ENCODE measurements around the gene PODNL1. TPM values are rescaled to one million over a fixed set of nuclear protein-coding genes. Genes with fewer than 3 reads are reported as not detected.
"Not testable (repeated sequence)": the region's sequence is repeated elsewhere in the genome, so short reads cannot be mapped to it uniquely, and the experiment has no call there.

Gene PODNL1
- total RNA-seq, 1 donor from 2014 or later = 0.13 TPM

GRCh38 chr19:13926715-13927114, 11.5 kb downstream of the PODNL1 start:
- no peak for DNase-seq (ENCODE audit: low read depth, low spot score)

DNA sequence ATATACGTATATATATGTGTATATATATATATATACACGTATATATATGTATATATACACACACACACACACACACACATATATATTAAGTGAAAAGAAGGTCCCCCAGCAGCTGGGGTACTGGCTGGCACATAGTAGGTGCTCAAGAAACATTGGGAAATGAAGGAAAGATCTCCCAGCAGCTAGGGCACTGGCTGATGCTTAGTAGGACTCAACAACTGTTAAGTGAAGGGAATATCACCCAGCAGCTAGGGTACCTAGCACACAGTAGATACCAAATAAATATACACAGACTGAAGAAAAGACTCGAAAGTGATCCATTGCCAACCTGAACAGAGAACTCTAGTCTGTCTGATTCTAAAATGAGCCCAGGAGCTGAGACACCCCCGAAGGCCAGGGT, 12.2 kb downstream of the PODNL1 start:
- DNase-seq (ENCODE audit: low read depth, low spot score) = no peak

DNA sequence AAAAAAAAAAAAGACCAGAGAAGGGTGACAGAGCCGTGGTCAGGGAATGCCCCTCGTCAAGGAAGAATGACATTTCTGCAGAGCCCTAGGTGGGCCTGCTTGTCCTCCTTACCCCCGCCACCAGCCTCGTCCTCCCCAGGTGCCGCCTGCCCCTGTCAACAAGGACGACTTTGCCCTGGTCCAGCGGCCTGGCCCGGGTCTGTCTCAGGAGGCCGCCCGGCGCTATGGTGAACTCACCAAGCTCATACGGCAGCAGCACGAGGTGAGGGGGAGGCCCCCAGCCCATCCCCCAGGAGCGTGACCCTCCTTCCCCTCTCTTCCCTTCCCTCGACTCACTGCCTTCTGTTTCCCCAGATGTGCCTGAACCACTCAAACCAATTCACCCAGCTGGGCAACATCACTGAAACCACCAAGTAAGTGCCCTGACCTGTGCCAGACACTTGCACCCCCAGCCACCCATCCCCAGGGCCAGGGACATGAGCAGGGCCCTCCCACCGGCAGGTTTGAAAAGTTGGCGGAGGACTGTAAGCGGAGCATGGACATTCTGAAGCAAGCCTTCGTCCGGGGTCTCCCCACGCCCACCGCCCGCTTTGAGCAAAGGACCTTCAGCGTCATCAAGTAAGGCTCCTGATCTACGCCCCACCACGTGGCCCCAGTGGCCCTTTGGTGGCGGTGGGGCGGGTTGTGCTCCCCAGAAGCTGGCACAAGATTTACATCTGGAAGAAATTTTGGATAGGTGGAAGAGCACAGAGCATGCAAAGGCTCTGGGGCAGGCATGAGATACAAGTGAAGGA, 14.8 kb downstream of the PODNL1 start:
- no peak for DNase-seq (ENCODE audit: low read depth, low spot score)

- DNase-seq (ENCODE audit: low read depth, low spot score) = not testable (repeated sequence)
Measured at GRCh38 chr19:13922118-13922517, 16.1 kb downstream of the PODNL1 start.

DNA sequence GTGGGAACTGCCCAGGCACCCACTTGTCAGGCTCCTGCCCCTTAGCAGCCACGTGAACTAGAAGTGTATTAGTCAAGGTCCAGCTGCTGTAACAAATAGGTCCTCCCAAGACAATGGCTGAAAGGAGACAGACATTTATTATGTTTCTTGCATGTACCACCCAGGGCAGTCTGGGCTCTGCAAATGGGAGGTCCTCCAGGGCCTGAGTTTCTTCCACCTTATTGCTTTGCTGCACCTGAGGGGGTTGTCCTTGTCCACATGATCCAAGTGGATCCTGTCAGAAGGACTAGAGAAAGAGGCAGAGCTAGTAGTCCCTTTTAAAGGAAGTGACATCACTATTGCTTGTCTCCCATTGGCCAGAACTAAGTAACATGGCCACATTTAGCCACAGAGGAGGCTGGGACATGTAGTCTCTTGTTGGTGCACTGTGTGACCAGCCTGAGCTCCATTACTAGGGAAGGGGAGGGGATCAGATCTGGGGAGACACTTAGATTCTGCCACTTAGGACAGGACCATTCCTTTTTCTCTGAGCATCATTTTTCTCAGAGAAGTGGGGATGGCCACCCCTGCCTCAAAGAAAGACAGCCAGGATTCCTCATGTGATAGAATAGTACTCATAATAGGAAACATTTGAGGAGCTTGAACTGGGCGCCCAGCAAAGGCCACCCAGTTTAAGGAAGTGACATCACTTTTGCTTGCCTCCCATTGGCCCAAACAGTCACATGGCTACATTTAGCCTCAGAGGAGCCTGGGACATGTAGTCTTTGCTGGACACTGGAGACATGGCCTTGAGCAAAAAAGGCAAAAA, 17.1 kb downstream of the PODNL1 start:
- no peak for DNase-seq (ENCODE audit: low read depth, low spot score)

DNA sequence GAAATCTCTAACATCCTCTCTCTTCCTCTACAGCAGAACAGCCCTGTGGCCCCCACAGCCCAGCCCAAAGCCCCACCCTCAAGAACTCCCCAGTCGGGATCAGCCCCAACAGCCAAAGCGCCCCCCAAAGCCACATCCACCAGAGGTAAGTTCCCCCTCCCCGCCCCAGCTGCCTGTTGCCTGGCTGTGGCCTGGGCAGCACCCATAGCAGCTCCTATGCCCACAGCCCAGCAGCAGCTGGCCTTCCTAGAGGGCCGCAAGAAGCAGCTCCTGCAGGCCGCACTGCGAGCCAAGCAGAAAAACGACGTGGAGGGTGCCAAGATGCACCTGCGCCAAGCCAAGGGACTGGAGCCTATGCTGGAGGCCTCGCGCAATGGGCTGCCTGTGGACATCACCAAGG, 17.7 kb downstream of the PODNL1 start:
- no peak for DNase-seq (ENCODE audit: low read depth, low spot score)

DNA sequence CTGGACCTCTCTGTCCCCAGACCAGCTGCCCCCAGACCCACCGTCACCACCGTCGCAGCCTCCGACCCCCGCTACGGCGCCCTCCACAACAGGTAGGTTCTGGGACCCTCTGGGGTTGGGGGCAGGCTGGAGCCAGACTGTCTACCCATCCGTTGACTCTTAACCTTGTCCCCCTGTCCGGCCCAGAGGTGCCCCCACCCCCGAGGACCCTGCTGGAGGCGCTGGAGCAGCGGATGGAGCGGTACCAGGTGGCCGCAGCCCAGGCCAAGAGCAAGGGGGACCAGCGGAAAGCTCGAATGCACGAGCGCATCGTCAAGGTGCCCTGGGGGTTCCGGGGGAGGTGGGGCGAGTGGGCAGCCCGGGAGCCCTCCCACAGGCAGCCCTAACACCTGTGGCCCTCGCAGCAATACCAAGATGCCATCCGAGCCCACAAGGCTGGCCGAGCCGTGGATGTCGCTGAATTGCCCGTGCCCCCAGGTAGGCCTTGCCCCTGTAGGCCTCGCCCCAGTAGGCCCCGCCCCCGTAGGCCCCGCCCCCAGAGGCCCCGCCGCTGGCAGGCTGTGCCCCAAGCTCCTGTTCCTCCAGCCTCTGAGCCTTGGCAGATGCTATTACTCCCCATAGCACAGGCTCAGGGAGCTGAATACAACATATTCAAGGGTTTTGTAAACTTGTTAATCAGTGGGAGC, 19.3 kb downstream of the PODNL1 start:
- no peak for DNase-seq (ENCODE audit: low read depth, low spot score)

- no peak for DNase-seq (ENCODE audit: low read depth, low spot score)
Measured at GRCh38 chr19:13917888-13918406, 20.3 kb downstream of the PODNL1 start.

DNA sequence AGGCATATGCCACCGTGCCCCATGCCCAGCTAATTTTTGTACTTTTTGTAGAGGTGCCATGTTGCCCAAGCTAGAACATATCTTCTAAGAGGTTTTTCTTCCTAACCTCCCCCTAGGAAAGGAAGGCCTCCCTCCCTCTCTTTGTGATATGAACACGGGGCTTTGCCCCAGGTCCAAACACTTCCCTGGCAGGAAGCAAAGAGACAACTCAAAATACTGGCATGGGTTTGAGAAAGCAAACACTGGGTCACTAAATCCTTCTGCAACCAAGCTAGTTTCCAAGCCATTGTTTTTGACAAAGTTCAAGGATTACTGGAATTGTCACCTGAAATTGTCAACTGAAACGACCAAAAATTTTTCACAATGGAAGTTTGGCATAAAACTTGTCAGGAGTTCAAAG, 23.4 kb downstream of the PODNL1 start:
- DNase-seq (ENCODE audit: low read depth, low spot score) = no peak

DNA sequence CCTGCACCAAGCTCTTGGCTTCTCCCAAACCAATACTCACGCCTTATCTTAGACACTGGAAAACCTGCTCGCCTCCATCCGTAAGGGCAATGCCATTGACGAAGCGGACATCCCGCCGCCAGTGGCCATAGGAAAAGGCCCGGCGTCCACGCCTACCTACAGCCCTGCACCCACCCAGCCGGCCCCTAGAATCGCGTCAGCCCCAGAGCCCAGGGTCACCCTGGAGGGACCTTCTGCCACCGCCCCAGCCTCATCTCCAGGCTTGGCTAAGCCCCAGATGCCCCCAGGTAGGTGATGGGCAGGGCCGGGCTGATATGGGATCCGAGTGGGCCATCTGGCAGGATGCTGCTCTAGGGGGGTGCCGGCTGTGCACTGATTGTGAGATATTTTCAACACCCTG, 24.9 kb downstream of the PODNL1 start:
- DNase-seq (ENCODE audit: low read depth, low spot score) = no peak

- DNase-seq (ENCODE audit: low read depth, low spot score) = no peak
Measured at GRCh38 chr19:13909430-13909829, 28.8 kb downstream of the PODNL1 start.

DNA sequence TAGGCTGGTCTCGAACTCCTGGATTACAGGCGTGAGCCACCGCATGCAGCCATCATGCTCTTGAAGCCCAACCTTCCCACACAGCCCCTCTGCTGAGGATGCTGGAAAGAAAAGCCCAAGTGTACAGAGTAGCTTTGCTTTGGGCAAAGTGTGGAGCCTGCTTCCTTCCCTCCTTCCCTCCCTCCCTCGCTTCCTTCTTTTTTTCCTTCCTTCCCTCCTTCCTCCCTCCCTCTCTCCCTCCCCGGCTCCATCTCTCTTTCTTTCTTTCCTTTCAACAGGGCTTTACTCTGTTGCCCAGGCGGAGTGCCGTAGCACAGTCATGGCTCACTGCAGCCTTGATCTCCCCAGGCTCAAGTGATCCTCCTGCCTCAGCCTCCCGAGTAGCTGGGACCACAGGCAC, 29.5 kb downstream of the PODNL1 start:
- no peak for DNase-seq (ENCODE audit: low read depth, low spot score)

DNA sequence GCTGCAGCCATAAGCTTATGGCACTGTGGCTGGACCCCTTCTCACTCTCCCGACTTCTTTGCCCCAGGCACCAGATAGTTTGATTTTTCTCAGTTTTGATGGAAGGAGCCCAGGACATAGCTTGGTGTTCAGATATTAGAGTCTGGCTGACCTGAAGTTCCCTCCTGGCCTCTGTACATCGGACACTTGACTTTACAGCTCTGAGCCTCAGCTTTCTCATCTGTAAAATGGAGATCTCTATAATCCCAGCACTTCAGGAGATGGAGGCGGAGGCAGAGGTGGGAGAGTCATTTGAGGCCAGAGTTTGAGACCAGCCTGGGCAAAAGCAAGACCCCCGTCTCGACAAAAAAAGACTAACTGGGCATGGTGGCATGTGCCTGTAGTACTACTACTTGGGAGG, 31.3 kb downstream of the PODNL1 start:
- no peak for DNase-seq (ENCODE audit: low read depth, low spot score)

GRCh38 chr19:13906521-13906904, 31.7 kb downstream of the PODNL1 start:
- DNase-seq (ENCODE audit: low read depth, low spot score) = no peak

GRCh38 chr19:13905634-13906520, 32.3 kb downstream of the PODNL1 start, which contains the start of the genes BRME1 and CC2D1A:
TSS of gene BRME1 (minus strand) at chr19:13906117. CDS start at chr19:13904892, 1,225 bp downstream.
TSS of gene CC2D1A (plus strand) at chr19:13906201. CDS start at chr19:13906442, 241 bp downstream.
- peak; percentile 33 for DNase-seq (ENCODE audit: low read depth, low spot score)

- DNase-seq (ENCODE audit: low read depth, low spot score) = no peak
Measured at GRCh38 chr19:13902993-13903555, 35.1 kb downstream of the PODNL1 start.

GRCh38 chr19:13899912-13900584, 38.2 kb downstream of the PODNL1 start:
- DNase-seq (ENCODE audit: low read depth, low spot score) = no peak

DNA sequence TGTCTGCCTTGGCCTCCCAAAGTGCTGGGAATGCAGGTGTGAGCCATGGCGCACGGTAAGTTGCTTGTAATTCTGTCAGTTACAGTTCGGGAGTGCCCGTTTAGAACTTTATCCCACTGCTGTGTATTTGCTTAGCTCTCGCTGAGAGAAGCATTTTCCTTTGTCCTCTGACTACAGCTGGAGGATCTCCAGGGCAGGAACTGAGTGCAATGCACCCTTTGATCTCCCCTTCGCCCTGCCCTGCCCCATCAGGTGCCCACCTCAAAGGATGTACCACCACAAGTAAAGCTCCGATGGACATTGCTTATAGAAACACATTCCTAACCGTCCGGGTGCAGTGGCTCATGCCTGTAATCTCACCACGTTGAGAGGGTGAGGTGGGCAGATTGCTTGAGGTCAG, 38.8 kb downstream of the PODNL1 start:
- no peak for DNase-seq (ENCODE audit: low read depth, low spot score)

DNA sequence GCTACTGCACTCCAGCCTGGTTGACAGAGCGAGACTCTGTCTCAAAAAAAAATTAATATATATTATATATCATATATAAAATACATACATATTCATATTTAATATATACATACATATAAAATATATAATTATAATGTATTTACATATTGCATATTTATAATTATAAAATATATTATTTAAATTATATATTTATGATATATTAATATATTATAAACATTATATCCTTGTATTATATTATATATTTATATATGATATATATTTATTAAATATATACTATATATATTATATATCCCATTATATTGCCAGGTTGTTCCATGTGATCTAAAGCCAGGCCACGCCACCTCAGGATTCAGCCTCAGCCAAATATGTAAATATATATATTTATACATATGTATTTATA, 42.0 kb downstream of the PODNL1 start:
- DNase-seq (ENCODE audit: low read depth, low spot score) = no peak

- no peak for DNase-seq (ENCODE audit: low read depth, low spot score)
Measured at GRCh38 chr19:13894552-13894951, 43.7 kb downstream of the PODNL1 start.

All from pulmonary artery endothelial cell (primary cell).